DOHH2 (cell line): ENCODE results near the gene CLDN5.

Experiments
- H3F3A ChIP-seq: fragments of 200-600 bp; sonication (generic), shearing (Covaris generic); 2 replicates; pipeline ENCODE4 v1.6.0; 2016; ENCODE audit warnings: antibody characterized with exemption, mild to moderate bottlenecking; ENCODE audit not compliant: control insufficient read depth, insufficient read depth
- H3K27ac ChIP-seq: fragments of 200-600 bp; sonication (generic); 2 replicates; pipeline ENCODE4 v1.5.1; 2014; ENCODE audit warnings: low read depth, mild to moderate bottlenecking, low read length, moderate library complexity
- H3K27me3 ChIP-seq: fragments of 200-600 bp; sonication (generic); 2 replicates; pipeline ENCODE4 v1.6.1; 2014; ENCODE audit warnings: mild to moderate bottlenecking, low read length, mixed read lengths; ENCODE audit not compliant: control insufficient read depth
- H3K36me3 ChIP-seq: fragments of 200-600 bp; sonication (generic); 2 replicates; pipeline ENCODE4 v1.6.1; 2014; ENCODE audit warnings: mild to moderate bottlenecking, low read length, moderate library complexity, mixed read lengths; ENCODE audit not compliant: control insufficient read depth
- H3K4me1 ChIP-seq: fragments of 200-600 bp; sonication (generic); 2 replicates; pipeline ENCODE4 v1.6.1; 2014; ENCODE audit warnings: mild to moderate bottlenecking, low read length, mixed read lengths; ENCODE audit not compliant: control insufficient read depth
- H3K4me2 ChIP-seq: fragments of 200-600 bp; sonication (generic); 2 replicates; pipeline ENCODE4 v1.6.0; 2014; ENCODE audit warnings: mild to moderate bottlenecking, low read length, moderate library complexity
- H3K4me3 ChIP-seq: fragments of 200-600 bp; sonication (generic); 2 replicates; pipeline ENCODE4 v1.5.1; 2014; ENCODE audit warnings: mild to moderate bottlenecking, low read length, mixed read lengths
- H3K79me2 ChIP-seq: fragments of 200-600 bp; sonication (generic); 2 replicates; pipeline ENCODE4 v1.6.1; 2014; ENCODE audit warnings: mild to moderate bottlenecking, low read length, mixed read lengths; ENCODE audit not compliant: control insufficient read depth
- H3K9me2 ChIP-seq: fragments of 200-600 bp; sonication (generic); replicated peaks from 2 replicates; pipeline ENCODE4 v1.6.1; 2014; ENCODE audit warnings: mild to moderate bottlenecking, low read length, mixed read lengths; ENCODE audit not compliant: control insufficient read depth
- H3K9me3 ChIP-seq: fragments of 200-600 bp; sonication (generic); 2 replicates; pipeline ENCODE4 v1.6.1; 2014; ENCODE audit warnings: antibody characterized with exemption, low read length, mixed read lengths; ENCODE audit not compliant: control insufficient read depth, insufficient read depth
- H4K20me1 ChIP-seq: fragments of 200-600 bp; sonication (generic); 2 replicates; pipeline ENCODE4 v1.6.0; 2014; ENCODE audit warnings: low read depth, mild to moderate bottlenecking, antibody characterized with exemption, low read length, moderate library complexity; ENCODE audit not compliant: control insufficient read depth, insufficient read depth
- CTCF ChIP-seq: fragments of 200-600 bp; sonication (generic); IDR thresholded peaks from one replicate; pipeline ENCODE4 v1.5.1; 2014; ENCODE audit warnings: antibody characterized with exemption, mild to moderate bottlenecking, low read depth, low read length; ENCODE audit not compliant: poor library complexity, severe bottlenecking
- EZH2phosphoT487 ChIP-seq: fragments of 200-600 bp; sonication (generic); IDR thresholded peaks from 2 replicates; pipeline ENCODE4 v1.6.1; 2017; ENCODE audit warnings: borderline replicate concordance, mild to moderate bottlenecking, antibody characterized with exemption, low read length, moderate library complexity, mixed read lengths

CLDN5 gene

DNA sequence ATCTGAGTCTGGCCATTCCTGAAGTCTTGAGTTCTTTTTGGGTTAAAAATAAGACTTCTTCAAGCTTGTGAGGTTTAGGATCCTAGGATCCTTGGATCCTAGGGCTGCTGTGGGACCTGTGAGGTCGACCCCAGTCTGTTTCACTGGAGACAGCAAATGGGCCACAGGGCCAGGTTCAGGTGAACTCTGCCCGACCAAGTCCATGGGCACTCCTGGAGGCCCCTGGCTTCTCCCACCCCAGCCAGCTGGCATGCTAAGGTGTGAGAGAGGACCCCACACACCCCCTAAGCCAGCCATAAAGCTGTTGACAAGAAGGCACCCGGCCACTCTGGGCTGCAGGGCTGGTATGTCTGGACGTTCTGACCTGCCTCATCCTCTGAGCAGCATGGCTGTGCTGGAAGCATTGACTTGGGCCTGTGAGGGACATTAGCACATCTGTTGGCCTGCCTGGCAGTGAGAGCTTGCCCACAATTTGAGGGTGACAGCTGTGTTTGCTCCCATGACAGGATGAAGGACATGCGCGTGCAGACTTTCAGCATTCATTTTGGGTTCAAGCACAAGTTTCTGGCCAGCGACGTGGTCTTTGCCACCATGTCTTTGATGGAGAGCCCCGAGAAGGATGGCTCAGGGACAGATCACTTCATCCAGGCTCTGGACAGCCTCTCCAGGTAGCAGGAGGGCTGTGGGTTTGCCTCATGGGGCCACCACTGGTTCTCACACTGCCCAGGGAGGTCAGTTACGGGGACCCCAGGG is 16.0 kb downstream of the CLDN5 start:
- Histone ChIP-seq H4K20me1 (no peaks in the 10 kb centered on the region), H3K4me2 (no peak overlapping the region), H3K36me3 (peaks cover 73% of the 10 kb centered on the region), H3K4me1 (no peaks in the 10 kb centered on the region), H3K27me3 (no peaks in the 10 kb centered on the region), H3F3A (no peaks in the 10 kb centered on the region), H3K9me2 (no peaks in the 10 kb centered on the region), H3K9me3 (no peaks in the 10 kb centered on the region), H3K4me3 (no peak overlapping the region), H3K27ac (no peak overlapping the region), H3K79me2 (no peaks in the 10 kb centered on the region)
- TF ChIP-seq EZH2phosphoT487 (no peak), CTCF (no peak)

DNA sequence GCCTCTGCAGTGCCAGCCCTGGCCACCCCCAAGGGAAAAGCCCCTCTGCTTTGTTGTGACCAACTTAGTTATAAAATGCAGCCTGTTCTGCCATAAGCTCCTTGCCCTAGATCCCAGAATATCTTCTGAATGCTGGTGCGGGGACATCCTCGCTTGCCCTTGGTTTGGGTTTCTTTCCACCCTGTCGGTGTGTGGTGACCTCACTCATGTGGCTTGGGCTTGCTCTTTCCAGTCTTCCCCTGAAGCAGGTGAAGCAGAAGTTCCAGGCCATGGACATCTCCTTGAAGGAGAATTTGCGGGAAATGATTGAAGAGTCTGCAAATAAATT is 16.7 kb downstream of the CLDN5 start:
- Histone ChIP-seq H3K9me2 (no peaks in the 10 kb centered on the region), H3K4me2 (no peak overlapping the region), H3K79me2 (no peaks in the 10 kb centered on the region), H3F3A (no peaks in the 10 kb centered on the region), H3K27ac (no peak overlapping the region), H3K36me3 (peaks cover 70% of the 10 kb centered on the region), H4K20me1 (no peaks in the 10 kb centered on the region), H3K4me3 (no peak overlapping the region), H3K4me1 (no peaks in the 10 kb centered on the region), H3K27me3 (no peaks in the 10 kb centered on the region), H3K9me3 (no peaks in the 10 kb centered on the region)
- TF ChIP-seq CTCF (no peak), EZH2phosphoT487 (no peak)

GRCh38 chr22:19506212-19506611 is 18.0 kb downstream of the CLDN5 start:
- no peaks in the 10 kb centered on the region for H3K4me1 ChIP-seq
- no peaks in the 10 kb centered on the region for H3K9me2 ChIP-seq
- H3K4me2 ChIP-seq = no peak overlapping the region
- no peak overlapping the region for H3K4me3 ChIP-seq
- no peaks in the 10 kb centered on the region for H3K27me3 ChIP-seq
- no peaks in the 10 kb centered on the region for H4K20me1 ChIP-seq
- H3K27ac ChIP-seq = no peak overlapping the region
- TF ChIP-seq EZH2phosphoT487 = no peak
- no peaks in the 10 kb centered on the region for H3K79me2 ChIP-seq
- H3K36me3 ChIP-seq = peaks cover 64% of the 10 kb centered on the region
- peaks cover 3% of the 10 kb centered on the region; the same call in 1 of the 2 replicates for H3F3A ChIP-seq
- no peaks in the 10 kb centered on the region for H3K9me3 ChIP-seq

DNA sequence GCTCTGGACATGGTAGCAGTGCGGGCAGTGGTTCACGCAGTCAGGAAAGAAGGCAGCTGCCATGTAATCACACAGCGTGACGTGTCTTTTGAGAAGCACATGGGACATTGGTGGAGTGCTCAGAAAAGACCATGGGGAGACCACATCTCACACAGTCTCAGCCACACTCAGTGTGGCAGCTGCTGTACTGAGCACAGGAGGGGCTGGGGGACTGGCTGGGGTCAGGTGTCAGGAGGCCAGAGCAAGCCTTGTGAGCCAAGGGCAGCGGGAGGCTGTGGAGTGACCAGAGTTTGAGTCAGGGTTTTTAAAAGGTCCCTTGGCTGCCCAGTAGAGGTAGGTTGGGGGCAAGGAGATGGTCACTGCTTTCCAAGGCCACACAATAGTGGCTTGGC is 18.5 kb downstream of the CLDN5 start:
- H3K27ac ChIP-seq = no peak overlapping the region
- TF ChIP-seq CTCF = no peak
- TF ChIP-seq EZH2phosphoT487 = no peak
- no peaks in the 10 kb centered on the region for H3K9me3 ChIP-seq
- no peak overlapping the region for H3K4me2 ChIP-seq
- no peaks in the 10 kb centered on the region for H3K9me2 ChIP-seq
- H3K79me2 ChIP-seq = no peaks in the 10 kb centered on the region
- H4K20me1 ChIP-seq = no peaks in the 10 kb centered on the region
- peaks cover 3% of the 10 kb centered on the region; the same call in 1 of the 2 replicates for H3F3A ChIP-seq
- H3K4me3 ChIP-seq = no peak overlapping the region
- H3K27me3 ChIP-seq = no peaks in the 10 kb centered on the region
- H3K4me1 ChIP-seq = no peaks in the 10 kb centered on the region
- peaks cover 60% of the 10 kb centered on the region for H3K36me3 ChIP-seq
